H1 (cell line): ENCODE data around the gene PML. TPM values are rescaled to one million over a fixed set of nuclear protein-coding genes. Genes with fewer than 3 reads are reported as not detected.

Experiments
- CTCF ChIA-PET: fragments of 300-600 bp; sonication (Branson Sonifier 250); formaldehyde crosslinking; loops from one replicate; lab custom pipeline; 2021; ENCODE audit not compliant: partially characterized antibody; lab: Charles Lee
- POLR2A ChIA-PET: fragments of 300-600 bp; sonication (Branson Sonifier 250); formaldehyde crosslinking; loops from one replicate; lab custom pipeline; 2021; ENCODE audit warnings: inconsistent platforms; ENCODE audit not compliant: partially characterized antibody; lab: Charles Lee
- DNase-seq, 2 experiments: peaks; one replicate each; pipeline versions ENCODE4 v3.0.0 to v3.0.0-alpha.2; 2010 to 2022; ENCODE audit warnings: low spot score in 2 of 2, low read depth in 1 of 2, mixed read lengths in 1 of 2
- FAIRE-seq: peaks from 2 replicates; lab custom pipeline; 2011; peaks lifted over from hg19 to GRCh38; lab: Jason Lieb, UNC
- H2AFZ ChIP-seq: 2 replicates; pipeline ENCODE4 v1.8.1; 2012; ENCODE audit warnings: low read length, inconsistent platforms
- H2AK5ac ChIP-seq: 2 replicates; pipeline ENCODE4 v1.6.1; 2013; ENCODE audit warnings: low read depth, low read length
- H2BK120ac ChIP-seq: replicated peaks from 2 replicates; pipeline ENCODE3; 2013; ENCODE audit warnings: low read depth, low read length, inconsistent platforms
- H2BK12ac ChIP-seq: 2 replicates; pipeline ENCODE4 v1.6.1; 2013; ENCODE audit warnings: low read depth, low read length
- H2BK15ac ChIP-seq: 2 replicates; pipeline ENCODE4 v1.6.1; 2013; ENCODE audit warnings: low read length
- H2BK20ac ChIP-seq: 2 replicates; pipeline ENCODE4 v1.6.1; 2013; ENCODE audit warnings: low read length
- H2BK5ac ChIP-seq: 2 replicates; pipeline ENCODE4 v1.6.1; 2013; ENCODE audit warnings: low read depth, low read length
- H3K14ac ChIP-seq: 2 replicates; pipeline ENCODE4 v1.6.1; 2013; ENCODE audit warnings: inconsistent platforms; ENCODE audit not compliant: insufficient read length
- H3K18ac ChIP-seq: 2 replicates; pipeline ENCODE4 v1.6.1; 2013; ENCODE audit warnings: low read length; ENCODE audit errors: extremely low read depth
- H3K23ac ChIP-seq: 2 replicates; pipeline ENCODE4 v1.6.1; 2013; ENCODE audit warnings: inconsistent platforms; ENCODE audit not compliant: insufficient read length
- H3K23me2 ChIP-seq: 2 replicates; pipeline ENCODE4 v1.6.1; 2013; ENCODE audit warnings: low read depth, low read length
- H3K27ac ChIP-seq: 2 replicates; pipeline ENCODE4 v1.6.1; 2011; ENCODE audit warnings: low read depth, low read length, inconsistent platforms
- H3K27me3 ChIP-seq, 4 experiments: replicated peaks in 1 of 4; 1 replicate in 1 of 4; 2 replicates in 3 of 4; pipeline versions ENCODE4 v1.6.1 to v1.8.1; 2011 to 2013; ENCODE audit warnings: low read length in 3 of 4, mild to moderate bottlenecking in 3 of 4, inconsistent platforms in 2 of 4, mixed read lengths in 2 of 4, moderate library complexity in 1 of 4; ENCODE audit not compliant: control insufficient read depth in 3 of 4, insufficient read depth in 3 of 4; ENCODE audit errors: extremely low read depth in 1 of 4
- H3K36me3 ChIP-seq, 4 experiments: 2 replicates each; pipeline versions ENCODE4 v1.6.1 to v1.8.1; 2011 to 2013; ENCODE audit warnings: mild to moderate bottlenecking in 4 of 4, low read length in 3 of 4, moderate library complexity in 2 of 4, control low read depth in 1 of 4, inconsistent platforms in 1 of 4; ENCODE audit not compliant: insufficient read depth in 4 of 4, control insufficient read depth in 2 of 4
- H3K4ac ChIP-seq: replicated peaks from 2 replicates; pipeline ENCODE3; 2013; ENCODE audit warnings: low read length, low read depth, mixed read lengths, inconsistent platforms; ENCODE audit not compliant: insufficient read length
- H3K4me1 ChIP-seq, 4 experiments: replicated peaks in 1 of 4; 1 replicate in 1 of 4; 2 replicates in 3 of 4; pipeline versions ENCODE4 v1.6.1 to v1.8.1; 2011 to 2013; ENCODE audit warnings: low read length in 3 of 4, inconsistent platforms in 2 of 4, mixed read lengths in 1 of 4; ENCODE audit not compliant: insufficient read depth in 4 of 4, control insufficient read depth in 3 of 4
- H3K4me2 ChIP-seq, 2 experiments: 2 replicates each; pipeline versions ENCODE4 v1.6.1 to v1.8.1; 2011 to 2013; ENCODE audit warnings: low read depth in 2 of 2, low read length in 2 of 2, control low read depth in 1 of 2, inconsistent platforms in 1 of 2, mild to moderate bottlenecking in 1 of 2; ENCODE audit not compliant: insufficient read depth in 1 of 2
- H3K4me3 ChIP-seq, 4 experiments: fragments of 200-600, 300-600 bp in 1 of 4; sonication (generic), shearing (Covaris generic), sonication (Bioruptor Twin) in 1 of 4; 2 replicates each; pipeline versions ENCODE4 v1.5.1 to v1.8.1; 2011 to 2016; ENCODE audit warnings: low read length in 4 of 4, low read depth in 3 of 4, control low read depth in 2 of 4, inconsistent platforms in 2 of 4, mild to moderate bottlenecking in 2 of 4, mixed read lengths in 1 of 4, moderate library complexity in 1 of 4; ENCODE audit not compliant: insufficient read depth in 2 of 4; ENCODE audit errors: extremely low read depth in 1 of 4
- H3K56ac ChIP-seq: replicated peaks from 2 replicates; pipeline ENCODE3; 2013; ENCODE audit warnings: low read depth, mild to moderate bottlenecking, mixed read lengths, low read length, inconsistent platforms; ENCODE audit not compliant: insufficient read length
- H3K79me1 ChIP-seq: 2 replicates; pipeline ENCODE4 v1.6.1; 2013; ENCODE audit warnings: low read depth, low read length, control low read depth
- H3K79me2 ChIP-seq, 2 experiments: 2 replicates each; pipeline versions ENCODE4 v1.6.1 to v1.8.1; 2012 to 2013; ENCODE audit warnings: low read length in 2 of 2, mild to moderate bottlenecking in 2 of 2, inconsistent platforms in 1 of 2; ENCODE audit not compliant: insufficient read depth in 2 of 2, control insufficient read depth in 1 of 2
- H3K9ac ChIP-seq, 4 experiments: replicated peaks in 1 of 4; 1 replicate in 1 of 4; 2 replicates in 3 of 4; pipeline versions ENCODE4 v1.6.1 to v1.8.1; 2011 to 2013; ENCODE audit warnings: low read depth in 3 of 4, low read length in 3 of 4, control low read depth in 2 of 4, mild to moderate bottlenecking in 2 of 4, moderate library complexity in 2 of 4, inconsistent platforms in 1 of 4; ENCODE audit errors: extremely low read depth in 1 of 4
- H3K9me3 ChIP-seq, 2 experiments: 2 replicates each; pipeline versions ENCODE4 v1.6.1 to v1.8.1; 2012 to 2013; ENCODE audit warnings: mild to moderate bottlenecking in 2 of 2, moderate library complexity in 2 of 2, control low read depth in 1 of 2, inconsistent platforms in 1 of 2, low read depth in 1 of 2, low read length in 1 of 2, mixed read lengths in 1 of 2; ENCODE audit not compliant: insufficient read depth in 2 of 2
- H4K20me1 ChIP-seq, 2 experiments: replicated peaks in 1 of 2; 2 replicates each; pipeline versions ENCODE3 to v1.8.1; 2011 to 2013; ENCODE audit warnings: inconsistent platforms in 2 of 2, low read length in 2 of 2, mild to moderate bottlenecking in 1 of 2; ENCODE audit not compliant: insufficient read depth in 2 of 2, control insufficient read depth in 1 of 2
- H4K5ac ChIP-seq: 2 replicates; pipeline ENCODE4 v1.6.1; 2013; ENCODE audit warnings: low read length, low read depth, mixed read lengths, inconsistent platforms; ENCODE audit not compliant: insufficient read length
- H4K8ac ChIP-seq: 2 replicates; pipeline ENCODE4 v1.8.0; 2013; ENCODE audit warnings: mild to moderate bottlenecking, moderate library complexity, low read length, inconsistent platforms; ENCODE audit not compliant: insufficient read depth; ENCODE audit errors: extremely low read depth
- H4K91ac ChIP-seq: replicated peaks from 2 replicates; pipeline ENCODE3; 2013; ENCODE audit warnings: low read length, mixed read lengths, inconsistent platforms; ENCODE audit not compliant: insufficient read length
- BACH1 ChIP-seq: IDR thresholded peaks from 2 replicates; pipeline ENCODE4 v1.6.1; 2012; ENCODE audit warnings: low read length, improper control_type of control experiment
- CEBPB ChIP-seq: IDR thresholded peaks from 2 replicates; pipeline ENCODE4 v1.6.1; 2012; ENCODE audit warnings: low read depth, low read length
- EGR1 ChIP-seq: IDR thresholded peaks from 2 replicates; pipeline ENCODE4 v1.6.1; 2011; ENCODE audit warnings: low read depth, low read length, borderline replicate concordance
- EP300 ChIP-seq, 2 experiments: IDR thresholded peaks; 1 replicate in 1 of 2; 2 replicates in 1 of 2; pipeline ENCODE4 v1.6.1; 2011 to 2012; ENCODE audit warnings: low read depth in 2 of 2, low read length in 2 of 2, mild to moderate bottlenecking in 2 of 2, borderline replicate concordance in 1 of 2, inconsistent platforms in 1 of 2, moderate library complexity in 1 of 2
- FOSL1 ChIP-seq: IDR thresholded peaks from 2 replicates; pipeline ENCODE4 v1.6.1; 2011; ENCODE audit warnings: mild to moderate bottlenecking, low read depth, low read length, moderate library complexity; ENCODE audit not compliant: insufficient read depth
- GABPA ChIP-seq: IDR thresholded peaks from 2 replicates; pipeline ENCODE4 v1.6.1; 2011; ENCODE audit warnings: mild to moderate bottlenecking, low read length, moderate library complexity, borderline replicate concordance; ENCODE audit not compliant: insufficient read depth
- HDAC2 ChIP-seq, 2 experiments: fragments of 300-600 bp in 1 of 2; sonication (generic) in 1 of 2; IDR thresholded peaks; 2 replicates each; pipeline ENCODE4 v1.6.1; 2011 to 2012; ENCODE audit warnings: low read depth in 2 of 2, low read length in 2 of 2, mild to moderate bottlenecking in 2 of 2, moderate library complexity in 2 of 2, borderline replicate concordance in 1 of 2, inconsistent platforms in 1 of 2
- MAFK ChIP-seq: IDR thresholded peaks from 2 replicates; pipeline ENCODE4 v1.6.1; 2012; ENCODE audit warnings: low read depth, mild to moderate bottlenecking, improper control_type of control experiment, low read length
- POLR2A ChIP-seq, 2 experiments: IDR thresholded peaks; 1 replicate in 1 of 2; 2 replicates in 1 of 2; pipeline ENCODE4 v1.6.1; 2011; ENCODE audit warnings: low read depth in 2 of 2, low read length in 2 of 2, mild to moderate bottlenecking in 2 of 2; ENCODE audit errors: control extremely low read depth in 1 of 2
- SP4 ChIP-seq: IDR thresholded peaks from 2 replicates; pipeline ENCODE4 v1.6.1; 2012; ENCODE audit warnings: low read length, inconsistent platforms
- SRF ChIP-seq: IDR thresholded peaks from 2 replicates; pipeline ENCODE4 v1.6.1; 2011; ENCODE audit warnings: mild to moderate bottlenecking, low read depth, low read length, moderate library complexity
- TAF7 ChIP-seq: optimal IDR thresholded peaks from 2 replicates; pipeline ENCODE3; 2011; ENCODE audit warnings: low read depth, mild to moderate bottlenecking, inconsistent platforms, low read length, moderate library complexity, borderline replicate concordance
- TCF12 ChIP-seq: IDR thresholded peaks from 2 replicates; pipeline ENCODE4 v1.6.1; 2011; ENCODE audit warnings: low read depth, mild to moderate bottlenecking, low read length
- WGBS, 2 experiments: shearing (Covaris generic) in 1 of 2; methylation state at CpG; one replicate each; pipeline versions ENCODE4 v1.1.6 to v1.1.7; 2013 to 2015; ENCODE audit warnings: low lambda C conversion rate in 2 of 2, mixed read lengths in 2 of 2, inconsistent platforms in 1 of 2, low coverage in 1 of 2, missing lambda C conversion rate in 1 of 2; ENCODE audit not compliant: insufficient replicate concordance in 2 of 2, insufficient coverage in 1 of 2, insufficient read length in 1 of 2; ENCODE audit errors: extremely low coverage in 1 of 2, missing lambda C conversion rate in 1 of 2; 5-methylcytosine and 5-hydroxymethylcytosine counted together
- polyA plus RNA-seq, 7 experiments: library from polyadenylated mRNA; depleted of rRNA in 3 of 7; stranded (reverse) in 5 of 7; unstranded in 2 of 7; fragments of >200 nt in 5 of 7; fragments of 200-250 nt in 2 of 7; gene quantifications; 1 replicate in 5 of 7; 2 replicates in 1 of 7; 4 replicates in 1 of 7; pipeline versions ENCODE4 v1.2.1 to v1.2.3, GENCODE V29; 2011 to 2013; ENCODE audit warnings: missing spikeins in 2 of 7, mixed read lengths in 2 of 7
- total RNA-seq: library from RNA; stranded (reverse); fragmentation: NEBNext Ultra II Directional; extraction: Animal tissue kit (Norgen Biotek cat#: 25700); gene quantifications from 2 replicates; pipeline ENCODE4 v1.2.1, GENCODE V29; 2021
- TF ChIP-seq, protein P1 (sequence below): IDR thresholded peaks from 2 replicates; pipeline ENCODE4 v1.6.1; 2011; ENCODE audit warnings: low read length, improper control_type of control experiment

PML gene
- total and polyA plus RNA-seq, 2 of the 8 experiments (the other 6 are each of a cell fraction or from before 2014, with no cell fraction given) = 14.9 to 30.3 TPM

DNA sequence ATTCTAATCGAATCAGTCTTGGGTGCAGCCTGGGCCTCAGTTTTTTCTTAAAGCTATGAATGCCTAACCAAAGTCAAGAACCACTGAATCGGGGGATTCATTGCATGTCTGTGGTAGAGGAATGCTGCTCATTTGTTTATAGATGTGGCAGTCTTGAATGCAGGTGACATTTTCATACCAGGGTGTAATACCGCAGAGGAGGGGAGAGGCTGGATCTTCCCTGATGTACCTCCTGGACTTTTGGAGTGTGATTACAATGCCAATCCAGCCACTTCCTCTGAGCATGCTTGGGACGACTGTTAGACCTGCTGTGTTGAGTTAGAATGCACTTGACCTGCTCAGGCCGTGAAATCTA, 45.1 kb downstream of the PML start:
- Histone ChIP-seq H3K27ac (no peak overlapping the region), H3K4me1 (peaks cover 0 to 7% (median 6%) of the 10 kb centered on the region in 4 experiments; a peak in 4 of 7 replicates), H3K18ac (no peak overlapping the region), H2BK20ac (no peak overlapping the region), H3K36me3 (peaks cover 0 to 4% (median 0%) of the 10 kb centered on the region in 4 experiments; a peak in 3 of 8 replicates), H4K5ac (no peak overlapping the region), H3K9ac (no peak overlapping the region), H2AK5ac (no peak overlapping the region), H3K79me2 (no peaks in the 10 kb centered on the region), H3K23me2 (no peaks in the 10 kb centered on the region), H3K9me3 (no peaks in the 10 kb centered on the region), H4K20me1 (no peaks in the 10 kb centered on the region), H3K14ac (no peak overlapping the region), H2BK12ac (no peak overlapping the region), H3K27me3 (no peaks in the 10 kb centered on the region), H2BK15ac (no peak overlapping the region), H4K8ac (no peak overlapping the region), H3K4me2 (no peak overlapping the region), H3K4ac (no peak overlapping the region), H3K56ac (no peak overlapping the region), H3K79me1 (no peaks in the 10 kb centered on the region), H2BK120ac (no peak overlapping the region), H2BK5ac (no peak overlapping the region), H2AFZ (no peak overlapping the region), H3K4me3 (no peak overlapping the region), H4K91ac (no peak overlapping the region), H3K23ac (no peak overlapping the region)
- no peak for TF ChIP-seq POLR2A (IDR thresholded peaks at IDR 0.05; ENCODE audit: control extremely low read depth in 1 of 2, low read depth in 2 of 2, low read length in 2 of 2)
- no peak for TF ChIP-seq EP300 (IDR thresholded peaks at IDR 0.05; ENCODE audit: borderline replicate concordance in 1 of 2, low read depth in 2 of 2, low read length in 2 of 2)
- TF ChIP-seq CEBPB = no peak
- TF ChIP-seq EGR1 = no peak
- TF ChIP-seq, protein P1, sequence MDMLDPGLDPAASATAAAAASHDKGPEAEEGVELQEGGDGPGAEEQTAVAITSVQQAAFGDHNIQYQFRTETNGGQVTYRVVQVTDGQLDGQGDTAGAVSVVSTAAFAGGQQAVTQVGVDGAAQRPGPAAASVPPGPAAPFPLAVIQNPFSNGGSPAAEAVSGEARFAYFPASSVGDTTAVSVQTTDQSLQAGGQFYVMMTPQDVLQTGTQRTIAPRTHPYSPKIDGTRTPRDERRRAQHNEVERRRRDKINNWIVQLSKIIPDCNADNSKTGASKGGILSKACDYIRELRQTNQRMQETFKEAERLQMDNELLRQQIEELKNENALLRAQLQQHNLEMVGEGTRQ = no peak
- TF ChIP-seq FOSL1 = no peak
- TF ChIP-seq MAFK = no peak
- TF ChIP-seq BACH1 = no peak
- TF ChIP-seq SRF = no peak
- no peak for TF ChIP-seq TCF12
- no peak for TF ChIP-seq SP4
- TF ChIP-seq TAF7 = no peak
- no peak for TF ChIP-seq HDAC2 (IDR thresholded peaks at IDR 0.05; ENCODE audit: borderline replicate concordance in 1 of 2, low read depth in 2 of 2, low read length in 2 of 2)
- TF ChIP-seq GABPA = no peak
- POLR2A ChIA-PET = no interaction called here
- CTCF ChIA-PET = interaction anchor here (0.6 to 13.0 kb wide), 9 partner anchors 7 to 282 kb away, joined by 3 to 174 read pairs (median 4); partner anchors contain the start of gene PML
- 80% methylated on average over 5 of the region's 5 CpGs; no CpG with 5 or more reads in 1 of the 2 experiments for WGBS, 2 experiments
- DNase-seq (no peak), FAIRE-seq (no peak)
